Thyroid gland (tissue), 4 donors: ENCODE measurements around the gene KIF25.

Source experiments
- POLR2A ChIP-seq, 2 donors: fragments of 450-650 bp; IDR thresholded peaks; one replicate each; pipeline ENCODE4 v1.6.1; 2017; ENCODE audit warnings: antibody characterized with exemption in 2 of 2, mild to moderate bottlenecking in 2 of 2, moderate library complexity in 1 of 2
- TF ChIP-seq, protein P1 (sequence below), 6 experiments: fragments of 200-600 bp in 3 of 6; fragments of 450-650 bp in 3 of 6; sonication (generic) in 3 of 6; IDR thresholded peaks; one replicate each; pipeline ENCODE4 v1.5.1; 2016 to 2019; ENCODE audit warnings: antibody characterized with exemption in 6 of 6, mild to moderate bottlenecking in 2 of 6, inconsistent platforms in 1 of 6, moderate library complexity in 1 of 6

DNA sequence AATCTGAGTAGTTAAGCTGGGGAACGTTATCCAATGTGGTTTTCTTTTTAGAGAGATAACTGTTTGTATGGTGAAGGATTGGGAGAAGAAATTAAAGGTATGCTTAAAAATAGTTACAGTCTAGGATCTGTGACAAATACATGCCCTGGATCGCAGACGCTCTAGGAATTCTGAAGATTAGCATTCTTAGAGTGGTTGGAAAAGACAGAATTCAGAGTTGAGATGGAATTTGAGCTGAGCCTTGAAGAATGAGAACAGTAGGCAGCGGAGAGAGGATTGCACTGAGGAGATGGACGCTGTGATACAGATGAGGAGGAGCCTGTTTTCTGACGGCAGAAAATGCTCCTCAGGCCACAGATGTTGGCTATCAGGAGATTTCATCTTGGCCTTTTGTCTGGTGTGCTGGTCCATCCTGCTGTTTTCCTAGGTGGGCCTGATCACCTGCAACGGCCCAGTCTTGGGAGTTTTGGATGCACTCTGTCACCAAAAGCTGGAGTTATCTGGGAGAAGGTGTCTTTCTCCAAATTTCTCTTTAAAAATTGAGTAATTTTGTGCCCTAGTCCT is 48.3 kb upstream of the KIF25 start:
- TF ChIP-seq, protein P1, sequence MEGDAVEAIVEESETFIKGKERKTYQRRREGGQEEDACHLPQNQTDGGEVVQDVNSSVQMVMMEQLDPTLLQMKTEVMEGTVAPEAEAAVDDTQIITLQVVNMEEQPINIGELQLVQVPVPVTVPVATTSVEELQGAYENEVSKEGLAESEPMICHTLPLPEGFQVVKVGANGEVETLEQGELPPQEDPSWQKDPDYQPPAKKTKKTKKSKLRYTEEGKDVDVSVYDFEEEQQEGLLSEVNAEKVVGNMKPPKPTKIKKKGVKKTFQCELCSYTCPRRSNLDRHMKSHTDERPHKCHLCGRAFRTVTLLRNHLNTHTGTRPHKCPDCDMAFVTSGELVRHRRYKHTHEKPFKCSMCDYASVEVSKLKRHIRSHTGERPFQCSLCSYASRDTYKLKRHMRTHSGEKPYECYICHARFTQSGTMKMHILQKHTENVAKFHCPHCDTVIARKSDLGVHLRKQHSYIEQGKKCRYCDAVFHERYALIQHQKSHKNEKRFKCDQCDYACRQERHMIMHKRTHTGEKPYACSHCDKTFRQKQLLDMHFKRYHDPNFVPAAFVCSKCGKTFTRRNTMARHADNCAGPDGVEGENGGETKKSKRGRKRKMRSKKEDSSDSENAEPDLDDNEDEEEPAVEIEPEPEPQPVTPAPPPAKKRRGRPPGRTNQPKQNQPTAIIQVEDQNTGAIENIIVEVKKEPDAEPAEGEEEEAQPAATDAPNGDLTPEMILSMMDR (IDR thresholded peaks at IDR 0.05): no peak
- no peak for TF ChIP-seq POLR2A (IDR thresholded peaks at IDR 0.05)
